Testis (tissue), 3 donors: Measurements from ENCODE around the gene UTF1. TPM values are rescaled to one million over a fixed set of nuclear protein-coding genes. Genes with fewer than 3 reads are reported as not detected.

Experiments used
- DNase-seq: peaks from one replicate; pipeline ENCODE4 v3.0.0-alpha.2; 2019
- H3K27ac ChIP-seq, 2 donors: fragments of 200-600 bp; sonication (generic); one replicate each; pipeline ENCODE4 v1.5.1; 2019
- H3K27me3 ChIP-seq: fragments of 200-600 bp; sonication (generic); one replicate; pipeline ENCODE4 v1.5.1; 2019
- H3K36me3 ChIP-seq: fragments of 200-600 bp; sonication (generic); one replicate; pipeline ENCODE4 v1.5.1; 2017; ENCODE audit warnings: low read depth; ENCODE audit errors: missing control alignments
- H3K4me1 ChIP-seq: fragments of 200-600 bp; sonication (generic); one replicate; pipeline ENCODE4 v1.5.1; 2019
- H3K4me3 ChIP-seq, 2 donors: fragments of 200-600 bp; sonication (generic); one replicate each; pipeline ENCODE4 v1.5.1; 2017 to 2019
- H3K9me3 ChIP-seq: fragments of 200-600 bp; sonication (generic); one replicate; pipeline ENCODE4 v1.5.1; 2017
- POLR2A ChIP-seq: fragments of 450-650 bp; IDR thresholded peaks from one replicate; pipeline ENCODE4 v1.6.1; 2017; ENCODE audit warnings: antibody characterized with exemption, mild to moderate bottlenecking, moderate library complexity
- WGBS, 2 donors: methylation state at CpG; one replicate each; pipeline ENCODE4 v1.1.5; 2018; 5-methylcytosine and 5-hydroxymethylcytosine counted together
- intact Hi-C: fragments of 100-400 bp; cut with DNase I; formaldehyde crosslinking; loops from one replicate; pipeline ENCODE4 v1.15.1; 2023; ENCODE audit warnings: low total_unique reads
- polyA plus RNA-seq: library from polyadenylated mRNA; stranded (reverse); fragments of 350-450 nt; fragmentation: Illumina TruSeq; extraction: RNeasy Lipid Tissue Mini Kit (QIAGEN cat#74804); gene quantifications from one replicate; pipeline ENCODE4 v1.2.3, GENCODE V29; 2014; ENCODE audit warnings: low read depth, low replicate concordance; ENCODE audit not compliant: insufficient read depth
- total RNA-seq, 2 donors: library from RNA; depleted of rRNA; stranded (reverse); fragments of >200 nt; gene quantifications; one replicate each; pipeline ENCODE4 v1.2.3, GENCODE V29; 2016
- TF ChIP-seq, protein P1 (sequence below), 3 experiments: fragments of 450-650 bp in 2 of 3; fragments of 200-600 bp in 1 of 3; sonication (generic) in 1 of 3; IDR thresholded peaks; one replicate each; pipeline ENCODE4 v1.5.1; 2016 to 2019; ENCODE audit warnings: antibody characterized with exemption in 3 of 3, mild to moderate bottlenecking in 2 of 3, moderate library complexity in 1 of 3

Gene UTF1
- total and polyA plus RNA-seq, 3 donors from 2014 or later, result 5.3 to 18.6 (median 17.2) TPM

- Histone ChIP-seq H3K4me3 (no peak overlapping the region), H3K27ac (no peak overlapping the region), H3K9me3 (no peaks in the 10 kb centered on the region), H3K36me3 (no peaks in the 10 kb centered on the region), H3K27me3 (no peaks in the 10 kb centered on the region), H3K4me1 (no peaks in the 10 kb centered on the region)
- intact Hi-C loops, result no loop called here
- WGBS, 2 donors, result 90 to 98% methylated on average over 4 to 15 of the region's 15 CpGs
- TF ChIP-seq POLR2A, result no peak
- TF ChIP-seq, protein P1, sequence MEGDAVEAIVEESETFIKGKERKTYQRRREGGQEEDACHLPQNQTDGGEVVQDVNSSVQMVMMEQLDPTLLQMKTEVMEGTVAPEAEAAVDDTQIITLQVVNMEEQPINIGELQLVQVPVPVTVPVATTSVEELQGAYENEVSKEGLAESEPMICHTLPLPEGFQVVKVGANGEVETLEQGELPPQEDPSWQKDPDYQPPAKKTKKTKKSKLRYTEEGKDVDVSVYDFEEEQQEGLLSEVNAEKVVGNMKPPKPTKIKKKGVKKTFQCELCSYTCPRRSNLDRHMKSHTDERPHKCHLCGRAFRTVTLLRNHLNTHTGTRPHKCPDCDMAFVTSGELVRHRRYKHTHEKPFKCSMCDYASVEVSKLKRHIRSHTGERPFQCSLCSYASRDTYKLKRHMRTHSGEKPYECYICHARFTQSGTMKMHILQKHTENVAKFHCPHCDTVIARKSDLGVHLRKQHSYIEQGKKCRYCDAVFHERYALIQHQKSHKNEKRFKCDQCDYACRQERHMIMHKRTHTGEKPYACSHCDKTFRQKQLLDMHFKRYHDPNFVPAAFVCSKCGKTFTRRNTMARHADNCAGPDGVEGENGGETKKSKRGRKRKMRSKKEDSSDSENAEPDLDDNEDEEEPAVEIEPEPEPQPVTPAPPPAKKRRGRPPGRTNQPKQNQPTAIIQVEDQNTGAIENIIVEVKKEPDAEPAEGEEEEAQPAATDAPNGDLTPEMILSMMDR (IDR thresholded peaks at IDR 0.05), result no peak
- no peak for DNase-seq
Observed at GRCh38 chr10:133200621-133201031, 29.4 kb upstream of the UTF1 start.

GRCh38 chr10:133201151-133201947, 28.7 kb upstream of the UTF1 start:
- no peaks in the 10 kb centered on the region for H3K36me3 ChIP-seq
- no peak overlapping the region for H3K4me3 ChIP-seq
- no peaks in the 10 kb centered on the region for H3K4me1 ChIP-seq
- H3K27ac ChIP-seq, result no peak overlapping the region
- TF ChIP-seq POLR2A, result no peak
- TF ChIP-seq, protein P1 (IDR thresholded peaks at IDR 0.05), result no peak
- WGBS, 2 donors, result 93% methylated on average over 35 to 55 of the region's 57 CpGs
- DNase-seq, result no peak
- no peaks in the 10 kb centered on the region for H3K9me3 ChIP-seq
- intact Hi-C loops, result no loop called here
- H3K27me3 ChIP-seq, result no peaks in the 10 kb centered on the region

GRCh38 chr10:133201948-133202725, 27.9 kb upstream of the UTF1 start:
- intact Hi-C loops, result no loop called here
- H3K4me3 ChIP-seq, result no peak overlapping the region
- TF ChIP-seq, protein P1 (IDR thresholded peaks at IDR 0.05), result no peak
- no peak for TF ChIP-seq POLR2A
- no peaks in the 10 kb centered on the region for H3K9me3 ChIP-seq
- 85 to 93% methylated on average over 24 to 26 of the region's 29 CpGs for WGBS, 2 donors
- no peak overlapping the region for H3K27ac ChIP-seq
- DNase-seq, result no peak
- H3K4me1 ChIP-seq, result no peaks in the 10 kb centered on the region
- H3K27me3 ChIP-seq, result no peaks in the 10 kb centered on the region
- no peaks in the 10 kb centered on the region for H3K36me3 ChIP-seq

GRCh38 chr10:133202778-133203651, 27.0 kb upstream of the UTF1 start:
- DNase-seq, result no peak
- 90 to 100% methylated on average over 9 to 57 of the region's 62 CpGs for WGBS, 2 donors
- intact Hi-C loops, result no loop called here
- TF ChIP-seq POLR2A, result no peak
- TF ChIP-seq, protein P1 (IDR thresholded peaks at IDR 0.05), result no peak
- no peaks in the 10 kb centered on the region for H3K9me3 ChIP-seq
- no peaks in the 10 kb centered on the region for H3K27me3 ChIP-seq
- H3K27ac ChIP-seq, result no peak overlapping the region
- no peaks in the 10 kb centered on the region for H3K4me1 ChIP-seq
- no peak overlapping the region for H3K4me3 ChIP-seq
- no peaks in the 10 kb centered on the region for H3K36me3 ChIP-seq
